Measurements from ENCODE around the gene RIC8B. TPM values are rescaled to one million over a fixed set of nuclear protein-coding genes. Genes with fewer than 3 reads are reported as not detected.

RIC8B gene
- total and polyA plus RNA-seq, 8 donors = 2.2 to 71.0 (median 5.6) TPM

DNA sequence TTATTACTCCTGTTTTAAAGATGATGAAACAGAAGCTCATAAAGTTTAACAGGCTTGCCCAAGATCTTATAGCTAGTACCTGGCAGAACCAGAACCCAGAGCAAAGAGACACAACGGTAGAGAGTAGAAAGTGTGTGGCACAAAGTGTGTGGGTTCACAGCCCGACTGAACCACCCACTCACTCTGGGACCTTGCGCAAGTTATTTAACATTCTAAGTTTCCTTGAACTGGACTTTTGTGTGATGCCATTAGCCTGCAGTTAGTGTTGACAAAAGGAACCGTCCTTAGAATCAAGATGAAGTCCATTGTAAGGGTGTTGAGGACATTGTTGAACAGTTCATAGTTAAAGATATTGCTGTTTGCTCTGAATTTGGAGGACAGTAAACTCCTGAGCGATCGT is 29.9 kb upstream of the RIC8B start:
- no peak overlapping the region for H3K27ac ChIP-seq
- no peak overlapping the region for H3K4me3 ChIP-seq
- H3K4me1 ChIP-seq = peaks cover 0 to 1% (median 0%) of the 10 kb centered on the region in 4 donors
- H3K36me3 ChIP-seq = no peaks in the 10 kb centered on the region
- intact Hi-C loops (cut with DNase I; ENCODE audit: low total_unique reads) = no loop called here
- H3K27me3 ChIP-seq = peaks cover 0 to 23% (median 0%) of the 10 kb centered on the region in 3 donors
- WGBS, 5 donors = 54 to 69% (median 58%) methylated on average over 6 of the region's 6 CpGs
- TF ChIP-seq POLR2A (IDR thresholded peaks at IDR 0.05) (no peak), CTCF (IDR thresholded peaks at IDR 0.05) (no peak), EP300 (IDR thresholded peaks at IDR 0.05) (no peak), POLR2AphosphoS5 (IDR thresholded peaks at IDR 0.05) (no peak)
- no peaks in the 10 kb centered on the region for H3K9me3 ChIP-seq
- DNase-seq = no peak

- intact Hi-C loops (cut with DNase I; ENCODE audit: low total_unique reads) = no loop called here
- no peak for DNase-seq
- Histone ChIP-seq H3K4me3 (no peak overlapping the region), H3K9me3 (no peaks in the 10 kb centered on the region), H3K4me1 (no peaks in the 10 kb centered on the region), H3K36me3 (no peaks in the 10 kb centered on the region), H3K27me3 (peaks cover 0 to 23% (median 0%) of the 10 kb centered on the region in 3 donors), H3K27ac (no peak overlapping the region)
- WGBS, 5 donors = 79 to 89% (median 83%) methylated on average over 4 of the region's 4 CpGs
- TF ChIP-seq EP300 (IDR thresholded peaks at IDR 0.05) (no peak), POLR2AphosphoS5 (IDR thresholded peaks at IDR 0.05) (no peak), CTCF (IDR thresholded peaks at IDR 0.05) (no peak), POLR2A (IDR thresholded peaks at IDR 0.05) (no peak)
Measured at GRCh38 chr12:106745181-106745745, 29.2 kb upstream of the RIC8B start.

GRCh38 chr12:106747973-106748436 is 26.5 kb upstream of the RIC8B start:
- Histone ChIP-seq H3K9me3 (no peaks in the 10 kb centered on the region), H3K27ac (no peak overlapping the region), H3K27me3 (peaks cover 0 to 20% (median 0%) of the 10 kb centered on the region in 3 donors), H3K4me1 (no peaks in the 10 kb centered on the region), H3K4me3 (no peak overlapping the region), H3K36me3 (no peaks in the 10 kb centered on the region)
- WGBS, 5 donors = 84 to 88% (median 87%) methylated on average over 3 of the region's 3 CpGs
- intact Hi-C loops (cut with DNase I; ENCODE audit: low total_unique reads) = no loop called here
- DNase-seq = no peak
- no peak for TF ChIP-seq POLR2A (IDR thresholded peaks at IDR 0.05)
- no peak for TF ChIP-seq POLR2AphosphoS5 (IDR thresholded peaks at IDR 0.05)
- TF ChIP-seq CTCF (IDR thresholded peaks at IDR 0.05) = no peak
- TF ChIP-seq EP300 (IDR thresholded peaks at IDR 0.05) = no peak

- TF ChIP-seq POLR2A (IDR thresholded peaks at IDR 0.05) = no peak
- TF ChIP-seq EP300 (IDR thresholded peaks at IDR 0.05) = no peak
- no peak for TF ChIP-seq POLR2AphosphoS5 (IDR thresholded peaks at IDR 0.05)
- no peak for TF ChIP-seq CTCF (IDR thresholded peaks at IDR 0.05)
- WGBS, 5 donors = 74 to 86% (median 82%) methylated on average over 3 of the region's 3 CpGs
- no peak overlapping the region for H3K4me3 ChIP-seq
- DNase-seq = no peak
- intact Hi-C loops (cut with DNase I; ENCODE audit: low total_unique reads) = no loop called here
- no peaks in the 10 kb centered on the region for H3K36me3 ChIP-seq
- no peaks in the 10 kb centered on the region for H3K9me3 ChIP-seq
- H3K27me3 ChIP-seq = peaks cover 0 to 1% (median 0%) of the 10 kb centered on the region in 3 donors
- H3K4me1 ChIP-seq = no peaks in the 10 kb centered on the region
- H3K27ac ChIP-seq = no peak overlapping the region
Measured at GRCh38 chr12:106750524-106750923, 24.0 kb upstream of the RIC8B start.
